Chondrocyte (in vitro differentiated cells): Measurements from ENCODE around the gene SYT15. TPM values are rescaled to one million over a fixed set of nuclear protein-coding genes. Genes with fewer than 3 reads are reported as not detected.

ENCODE experiments used
- DNase-seq: peaks from one replicate; pipeline ENCODE4 v3.0.0; 2021; ENCODE audit warnings: mixed read lengths, low spot score
- H3K27ac Mint-ChIP-seq: one replicate; pipeline ENCODE4 v1.8.0; 2021; ENCODE audit warnings: mild to moderate bottlenecking, moderate library complexity, mixed read lengths; ENCODE audit not compliant: unreplicated experiment
- H3K27me3 Mint-ChIP-seq: 2 replicates; pipeline ENCODE4 v1.8.0; 2021; ENCODE audit warnings: low read depth, mixed read lengths
- H3K36me3 Mint-ChIP-seq: 2 replicates; pipeline ENCODE4 v1.8.0; 2021; ENCODE audit warnings: low read depth, mixed read lengths
- H3K4me1 Mint-ChIP-seq: 2 replicates; pipeline ENCODE4 v1.8.0; 2021; ENCODE audit warnings: low read depth, mild to moderate bottlenecking, mixed read lengths
- H3K4me3 Mint-ChIP-seq: one replicate; pipeline ENCODE4 v1.8.0; 2021; ENCODE audit warnings: mild to moderate bottlenecking, moderate library complexity, mixed read lengths; ENCODE audit not compliant: unreplicated experiment
- H3K9me3 Mint-ChIP-seq: 2 replicates; pipeline ENCODE4 v1.8.0; 2021; ENCODE audit warnings: low read depth, mixed read lengths
- CTCF ChIP-seq: fragments of 200-600 bp; sonication (generic); IDR thresholded peaks from 2 replicates; pipeline ENCODE4 v1.5.0; 2021; ENCODE audit warnings: antibody characterized with exemption, mild to moderate bottlenecking, moderate library complexity
- total RNA-seq: library from RNA; stranded (reverse); gene quantifications from 3 replicates; pipeline ENCODE4 v1.2.1, GENCODE V29; 2021

SYT15 gene
- total RNA-seq, 1 donor from 2014 or later, result 14.5 TPM

- H3K4me1 Mint-ChIP-seq, result peaks cover 32% of the 10 kb centered on the region
- no peaks in the 10 kb centered on the region for H3K36me3 Mint-ChIP-seq
- H3K9me3 Mint-ChIP-seq, result no peaks in the 10 kb centered on the region
- H3K27ac Mint-ChIP-seq, result no peak overlapping the region
- no peak overlapping the region for H3K4me3 Mint-ChIP-seq
- no peaks in the 10 kb centered on the region for H3K27me3 Mint-ChIP-seq
- TF ChIP-seq CTCF, result no peak
- DNase-seq, result peak; percentile 93
Measured at GRCh38 chr10:46543466-46544377, 35.2 kb upstream of the SYT15 start.

- peak; percentile 72 for TF ChIP-seq CTCF
- Mint-ChIP-seq H3K4me1 (peaks cover 19% of the 10 kb centered on the region), H3K36me3 (no peaks in the 10 kb centered on the region), H3K4me3 (no peak overlapping the region), H3K9me3 (no peaks in the 10 kb centered on the region), H3K27me3 (no peaks in the 10 kb centered on the region), H3K27ac (peak overlapping the region; percentile 62)
- DNase-seq, result peak; percentile 82
Measured at GRCh38 chr10:46544989-46545791, 33.7 kb upstream of the SYT15 start.

- peaks cover 12% of the 10 kb centered on the region for H3K4me1 Mint-ChIP-seq
- peak; percentile 91 for DNase-seq
- H3K9me3 Mint-ChIP-seq, result no peaks in the 10 kb centered on the region
- H3K27me3 Mint-ChIP-seq, result no peaks in the 10 kb centered on the region
- no peak for TF ChIP-seq CTCF
- no peak overlapping the region for H3K27ac Mint-ChIP-seq
- H3K36me3 Mint-ChIP-seq, result no peaks in the 10 kb centered on the region
- H3K4me3 Mint-ChIP-seq, result no peak overlapping the region
Measured at GRCh38 chr10:46545861-46546590, 32.9 kb upstream of the SYT15 start.

- Mint-ChIP-seq H3K4me3 (no peak overlapping the region), H3K4me1 (peaks cover 11% of the 10 kb centered on the region), H3K36me3 (no peaks in the 10 kb centered on the region), H3K27ac (no peak overlapping the region), H3K9me3 (no peaks in the 10 kb centered on the region), H3K27me3 (no peaks in the 10 kb centered on the region)
- no peak for TF ChIP-seq CTCF
- DNase-seq, result peak; percentile 93
Measured at GRCh38 chr10:46546591-46547540, 32.1 kb upstream of the SYT15 start.
